Upper lobe of right lung (tissue), 1 donor: ENCODE results near the gene WDR62. TPM values are rescaled to one million over a fixed set of nuclear protein-coding genes. Genes with fewer than 3 reads are reported as not detected.

Experiments used
- ATAC-seq: fragments of 200-7000 bp; cut with Tn5 transposase; one replicate; pipeline ENCODE4 v1.9.1; 2020; ENCODE audit warnings: mild to moderate bottlenecking, moderate library complexity
- DNase-seq: peaks from one replicate; pipeline ENCODE4 v3.0.0-alpha.2; 2020
- H3K27ac ChIP-seq: fragments of 200-600 bp; one replicate; pipeline ENCODE4 v1.8.0; 2022
- H3K27me3 ChIP-seq: fragments of 200-600 bp; one replicate; pipeline ENCODE4 v1.8.0; 2022; ENCODE audit warnings: mild to moderate bottlenecking
- H3K36me3 ChIP-seq: fragments of 200-600 bp; one replicate; pipeline ENCODE4 v1.8.0; 2022
- H3K4me1 ChIP-seq: fragments of 200-600 bp; one replicate; pipeline ENCODE4 v1.8.0; 2022
- H3K4me3 ChIP-seq: fragments of 200-600 bp; one replicate; pipeline ENCODE4 v1.8.0; 2022; ENCODE audit warnings: mild to moderate bottlenecking
- H3K9me3 ChIP-seq: fragments of 200-600 bp; one replicate; pipeline ENCODE4 v1.8.0; 2022
- CTCF ChIP-seq: fragments of 200-600 bp; IDR thresholded peaks from one replicate; pipeline ENCODE4 v1.8.0; 2022; ENCODE audit warnings: antibody characterized with exemption
- intact Hi-C: fragments of 100-400 bp; cut with DNase I; formaldehyde crosslinking; loops from one replicate; pipeline ENCODE4 v1.11.0; 2022
- total RNA-seq: library from RNA; stranded (reverse); fragmentation: NEBNext Ultra II Directional; extraction: Animal tissue kit (Norgen Biotek cat#: 25700); gene quantifications from one replicate; pipeline ENCODE4 v1.2.1, GENCODE V29; 2021
- donor health status: DM: no; HTN: yes; CAD: no; lungs with severe emphysema.

Gene WDR62
- total RNA-seq, 1 donor from 2014 or later = 0.93 TPM

- no peak overlapping the region for H3K4me3 ChIP-seq
- intact Hi-C loops = no loop called here
- no peaks in the 10 kb centered on the region for H3K9me3 ChIP-seq
- ATAC-seq (no peak), DNase-seq (no peak)
- peaks cover 20% of the 10 kb centered on the region for H3K4me1 ChIP-seq
- no peak for TF ChIP-seq CTCF
- H3K36me3 ChIP-seq = no peaks in the 10 kb centered on the region
- H3K27me3 ChIP-seq = no peaks in the 10 kb centered on the region
- no peak overlapping the region for H3K27ac ChIP-seq
These were observed 44.3 kb upstream of the WDR62 start for GRCh38 chr19:36010402-36010801.

- no peak for TF ChIP-seq CTCF
- Histone ChIP-seq H3K27me3 (no peaks in the 10 kb centered on the region), H3K4me3 (peak overlapping the region; percentile 72), H3K36me3 (no peaks in the 10 kb centered on the region), H3K9me3 (no peaks in the 10 kb centered on the region), H3K4me1 (peaks cover 20% of the 10 kb centered on the region), H3K27ac (peak overlapping the region; percentile 92)
- DNase-seq = no peak
- ATAC-seq = no peak
- intact Hi-C loops = no loop called here
These were observed 41.3 kb upstream of the WDR62 start for GRCh38 chr19:36013280-36014011.

- H3K27ac ChIP-seq = peak within 1 kb of the TSS; percentile 92
- peak within 1 kb of the TSS; percentile 72 for H3K4me3 ChIP-seq
- TF ChIP-seq CTCF = no peak
- ATAC-seq = peak; percentile 98
- H3K36me3 ChIP-seq = no peaks in the 10 kb centered on the region
- no peaks in the 10 kb centered on the region for H3K27me3 ChIP-seq
- H3K4me1 ChIP-seq = peaks cover 17% of the 10 kb centered on the region
- intact Hi-C loops = no loop called here
- peak; percentile 100 for DNase-seq
- H3K9me3 ChIP-seq = no peaks in the 10 kb centered on the region
These were observed 40.4 kb upstream of the WDR62 start, which contains the start of gene ALKBH6 for GRCh38 chr19:36014012-36014924. Gene ALKBH6, minus strand, starts transcription at chr19:36014213. Its CDS starts 816 bp downstream, at chr19:36013397.

GRCh38 chr19:36019061-36019670 lies 35.5 kb upstream of the WDR62 start:
- intact Hi-C loops = no loop called here
- peaks cover 5% of the 10 kb centered on the region for H3K36me3 ChIP-seq

More at GRCh38 chr19:36019061-36019670, 35.5 kb upstream of the WDR62 start:
- ATAC-seq = no peak
- Histone ChIP-seq H3K27ac (no peak overlapping the region), H3K4me1 (peaks cover 6% of the 10 kb centered on the region), H3K9me3 (no peaks in the 10 kb centered on the region), H3K27me3 (no peaks in the 10 kb centered on the region), H3K4me3 (no peak overlapping the region)
- DNase-seq = no peak
- TF ChIP-seq CTCF = no peak
